ENCODE measurements around the gene KDM1B.

DNA sequence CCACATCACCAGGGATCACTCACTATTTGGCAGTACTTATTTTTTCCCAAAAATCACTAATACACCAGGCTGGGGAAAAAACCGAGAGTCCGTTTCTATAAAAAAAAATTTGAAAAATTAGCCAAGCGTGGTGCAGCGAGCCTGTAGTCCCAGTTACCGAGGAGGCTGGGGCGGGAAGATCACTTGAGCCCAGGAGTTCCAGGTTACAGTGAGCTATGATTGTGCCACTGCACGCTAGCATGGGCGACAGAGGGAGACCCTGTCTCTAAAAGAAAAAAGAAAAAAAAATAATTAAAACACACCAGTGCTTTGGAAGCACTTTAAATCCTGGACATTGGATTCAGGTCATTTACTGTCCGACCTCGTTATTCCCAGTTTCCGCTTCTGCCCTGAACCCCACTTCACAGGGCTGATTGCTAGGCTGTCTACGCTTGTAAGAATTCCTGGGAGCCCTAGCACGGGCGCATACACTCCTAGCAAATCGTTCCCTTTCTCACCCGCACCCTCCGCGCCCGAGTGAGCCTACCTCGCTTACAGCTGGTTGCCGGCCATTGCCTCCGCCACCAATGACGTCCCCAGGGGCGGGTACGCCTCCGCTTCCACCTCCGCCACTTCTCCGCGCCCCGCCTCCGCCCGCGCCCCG lies 594 bp upstream of the KDM1B start, which contains the start of gene TPMT:
- TF ChIP-seq EZH2 (IDR thresholded peaks at IDR 0.05; ENCODE audit: low read depth, low read length, severe bottlenecking): no peak
- TF ChIP-seq, protein P1, sequence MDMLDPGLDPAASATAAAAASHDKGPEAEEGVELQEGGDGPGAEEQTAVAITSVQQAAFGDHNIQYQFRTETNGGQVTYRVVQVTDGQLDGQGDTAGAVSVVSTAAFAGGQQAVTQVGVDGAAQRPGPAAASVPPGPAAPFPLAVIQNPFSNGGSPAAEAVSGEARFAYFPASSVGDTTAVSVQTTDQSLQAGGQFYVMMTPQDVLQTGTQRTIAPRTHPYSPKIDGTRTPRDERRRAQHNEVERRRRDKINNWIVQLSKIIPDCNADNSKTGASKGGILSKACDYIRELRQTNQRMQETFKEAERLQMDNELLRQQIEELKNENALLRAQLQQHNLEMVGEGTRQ (IDR thresholded peaks at IDR 0.05; ENCODE audit: low read length): no peak
